Chondrocyte (in vitro differentiated cells): ENCODE measurements around the gene SLBP. TPM values are rescaled to one million over a fixed set of nuclear protein-coding genes. Genes with fewer than 3 reads are reported as not detected.
A peak's percentile ranks its signal among the peaks of the same experiment; 100 is the strongest.

Experiments used
- DNase-seq: peaks from one replicate; pipeline ENCODE4 v3.0.0; 2021; ENCODE audit warnings: mixed read lengths, low spot score
- H3K27ac Mint-ChIP-seq: one replicate; pipeline ENCODE4 v1.8.0; 2021; ENCODE audit warnings: mild to moderate bottlenecking, moderate library complexity, mixed read lengths; ENCODE audit not compliant: unreplicated experiment
- H3K27me3 Mint-ChIP-seq: 2 replicates; pipeline ENCODE4 v1.8.0; 2021; ENCODE audit warnings: low read depth, mixed read lengths
- H3K36me3 Mint-ChIP-seq: 2 replicates; pipeline ENCODE4 v1.8.0; 2021; ENCODE audit warnings: low read depth, mixed read lengths
- H3K4me1 Mint-ChIP-seq: 2 replicates; pipeline ENCODE4 v1.8.0; 2021; ENCODE audit warnings: low read depth, mild to moderate bottlenecking, mixed read lengths
- H3K4me3 Mint-ChIP-seq: one replicate; pipeline ENCODE4 v1.8.0; 2021; ENCODE audit warnings: mild to moderate bottlenecking, moderate library complexity, mixed read lengths; ENCODE audit not compliant: unreplicated experiment
- H3K9me3 Mint-ChIP-seq: 2 replicates; pipeline ENCODE4 v1.8.0; 2021; ENCODE audit warnings: low read depth, mixed read lengths
- total RNA-seq: library from RNA; stranded (reverse); gene quantifications from 3 replicates; pipeline ENCODE4 v1.2.1, GENCODE V29; 2021
- TF ChIP-seq, protein P1 (sequence below): fragments of 200-600 bp; sonication (generic); IDR thresholded peaks from 2 replicates; pipeline ENCODE4 v1.5.0; 2021; ENCODE audit warnings: antibody characterized with exemption, mild to moderate bottlenecking, moderate library complexity

SLBP gene
- total RNA-seq, 1 donor from 2014 or later = 48.7 TPM

DNA sequence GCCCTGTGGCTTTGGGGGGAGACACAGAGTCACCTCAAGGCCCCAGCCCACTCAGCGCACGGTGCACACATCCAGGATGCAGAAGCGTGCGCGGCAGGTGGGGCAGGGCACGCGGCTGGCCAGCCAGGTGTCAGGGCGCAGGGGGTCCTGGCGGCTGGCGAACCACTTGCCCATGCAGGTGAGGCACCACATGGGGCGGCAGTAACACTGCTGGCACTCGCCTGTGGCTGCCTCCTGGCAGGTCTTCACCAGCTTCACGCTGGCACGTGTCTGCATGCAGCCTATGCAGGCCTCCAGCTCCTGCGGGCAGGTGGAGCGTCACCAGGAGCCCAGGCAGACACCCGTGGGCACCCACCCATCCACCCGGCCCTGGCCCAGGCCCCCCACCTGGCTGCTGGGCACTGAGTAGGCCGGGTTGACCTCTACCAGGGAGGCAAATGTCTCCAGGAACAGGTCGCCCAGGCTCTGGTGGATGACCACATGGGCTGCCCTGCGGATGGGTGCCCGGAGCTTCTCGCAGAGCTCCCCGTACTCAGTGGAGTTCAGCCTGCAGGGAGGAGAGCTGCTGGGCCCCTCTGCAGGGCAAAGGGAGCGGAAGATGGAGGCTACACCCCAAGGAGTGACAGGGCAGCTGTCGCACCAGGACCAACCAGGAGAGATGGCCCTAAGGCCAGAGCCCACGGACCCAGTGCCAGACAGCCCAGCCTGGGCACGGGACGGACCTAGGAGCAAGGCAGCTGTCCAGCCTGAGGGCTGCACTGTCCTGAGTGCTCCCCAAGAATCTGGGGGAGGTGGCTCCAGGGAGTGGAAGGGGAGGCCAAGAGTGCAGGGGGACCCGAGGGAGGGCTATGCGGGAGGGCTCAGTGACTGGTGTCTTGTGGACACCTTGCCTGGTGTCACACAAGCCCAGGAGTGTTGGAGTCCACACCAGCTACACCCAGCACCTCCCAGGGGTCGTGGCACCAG is 5.3 kb upstream of the SLBP start:
- H3K27ac Mint-ChIP-seq = no peak overlapping the region
- peaks cover 2% of the 10 kb centered on the region for H3K36me3 Mint-ChIP-seq
- DNase-seq = peak; percentile 90
- no peak overlapping the region for H3K4me3 Mint-ChIP-seq
- H3K9me3 Mint-ChIP-seq = no peaks in the 10 kb centered on the region
- peaks cover 34% of the 10 kb centered on the region for H3K4me1 Mint-ChIP-seq
- TF ChIP-seq, protein P1, sequence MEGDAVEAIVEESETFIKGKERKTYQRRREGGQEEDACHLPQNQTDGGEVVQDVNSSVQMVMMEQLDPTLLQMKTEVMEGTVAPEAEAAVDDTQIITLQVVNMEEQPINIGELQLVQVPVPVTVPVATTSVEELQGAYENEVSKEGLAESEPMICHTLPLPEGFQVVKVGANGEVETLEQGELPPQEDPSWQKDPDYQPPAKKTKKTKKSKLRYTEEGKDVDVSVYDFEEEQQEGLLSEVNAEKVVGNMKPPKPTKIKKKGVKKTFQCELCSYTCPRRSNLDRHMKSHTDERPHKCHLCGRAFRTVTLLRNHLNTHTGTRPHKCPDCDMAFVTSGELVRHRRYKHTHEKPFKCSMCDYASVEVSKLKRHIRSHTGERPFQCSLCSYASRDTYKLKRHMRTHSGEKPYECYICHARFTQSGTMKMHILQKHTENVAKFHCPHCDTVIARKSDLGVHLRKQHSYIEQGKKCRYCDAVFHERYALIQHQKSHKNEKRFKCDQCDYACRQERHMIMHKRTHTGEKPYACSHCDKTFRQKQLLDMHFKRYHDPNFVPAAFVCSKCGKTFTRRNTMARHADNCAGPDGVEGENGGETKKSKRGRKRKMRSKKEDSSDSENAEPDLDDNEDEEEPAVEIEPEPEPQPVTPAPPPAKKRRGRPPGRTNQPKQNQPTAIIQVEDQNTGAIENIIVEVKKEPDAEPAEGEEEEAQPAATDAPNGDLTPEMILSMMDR = no peak
- no peaks in the 10 kb centered on the region for H3K27me3 Mint-ChIP-seq

DNA sequence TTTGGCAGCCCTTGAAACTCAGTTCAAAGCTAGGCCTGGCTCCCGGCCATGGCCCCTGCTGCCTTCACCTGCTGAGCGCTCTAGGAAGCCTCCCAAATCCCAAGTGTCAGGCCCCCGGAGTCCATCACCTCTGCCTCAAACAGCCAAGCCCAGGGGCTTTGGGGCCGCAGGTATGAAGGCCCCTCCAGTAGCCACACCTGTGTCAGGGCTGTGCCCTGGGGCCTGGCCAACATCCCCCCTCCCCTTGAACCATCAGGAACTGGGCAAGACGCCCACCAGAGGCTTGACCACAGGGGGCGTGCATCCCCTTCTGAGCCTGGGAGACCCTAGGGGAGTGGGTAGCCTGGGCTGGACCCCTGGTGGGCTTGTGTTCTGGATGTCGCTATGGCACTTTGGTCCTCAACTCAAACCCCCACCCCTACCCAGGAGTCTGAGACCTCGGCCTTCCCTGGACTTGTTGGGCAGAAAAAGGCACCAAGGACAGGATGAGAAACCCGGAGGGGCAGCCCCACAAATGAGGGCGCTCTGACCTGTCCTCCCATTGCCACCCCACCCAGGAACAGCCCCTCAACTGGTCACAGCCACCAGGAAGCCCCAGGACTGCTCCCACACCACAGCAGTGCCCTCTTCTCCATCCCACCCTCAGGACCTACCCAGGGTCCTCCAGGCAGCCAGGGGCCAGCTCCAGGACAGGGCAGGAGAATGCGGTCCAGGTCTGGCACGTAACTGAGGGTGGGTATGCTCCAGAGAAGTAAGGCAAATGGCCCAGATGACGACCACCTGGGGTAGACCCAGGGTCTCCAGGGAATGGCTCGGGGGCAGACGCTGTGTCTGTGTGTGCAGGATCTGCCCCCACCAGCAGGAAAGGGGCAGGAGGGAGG is 4.2 kb upstream of the SLBP start:
- no peak overlapping the region for H3K27ac Mint-ChIP-seq
- H3K4me3 Mint-ChIP-seq = no peak overlapping the region
- H3K9me3 Mint-ChIP-seq = no peaks in the 10 kb centered on the region
- TF ChIP-seq, protein P1 = no peak
- H3K4me1 Mint-ChIP-seq = peaks cover 29% of the 10 kb centered on the region
- H3K27me3 Mint-ChIP-seq = no peaks in the 10 kb centered on the region
- peaks cover 2% of the 10 kb centered on the region for H3K36me3 Mint-ChIP-seq
- peak; percentile 82 for DNase-seq

DNA sequence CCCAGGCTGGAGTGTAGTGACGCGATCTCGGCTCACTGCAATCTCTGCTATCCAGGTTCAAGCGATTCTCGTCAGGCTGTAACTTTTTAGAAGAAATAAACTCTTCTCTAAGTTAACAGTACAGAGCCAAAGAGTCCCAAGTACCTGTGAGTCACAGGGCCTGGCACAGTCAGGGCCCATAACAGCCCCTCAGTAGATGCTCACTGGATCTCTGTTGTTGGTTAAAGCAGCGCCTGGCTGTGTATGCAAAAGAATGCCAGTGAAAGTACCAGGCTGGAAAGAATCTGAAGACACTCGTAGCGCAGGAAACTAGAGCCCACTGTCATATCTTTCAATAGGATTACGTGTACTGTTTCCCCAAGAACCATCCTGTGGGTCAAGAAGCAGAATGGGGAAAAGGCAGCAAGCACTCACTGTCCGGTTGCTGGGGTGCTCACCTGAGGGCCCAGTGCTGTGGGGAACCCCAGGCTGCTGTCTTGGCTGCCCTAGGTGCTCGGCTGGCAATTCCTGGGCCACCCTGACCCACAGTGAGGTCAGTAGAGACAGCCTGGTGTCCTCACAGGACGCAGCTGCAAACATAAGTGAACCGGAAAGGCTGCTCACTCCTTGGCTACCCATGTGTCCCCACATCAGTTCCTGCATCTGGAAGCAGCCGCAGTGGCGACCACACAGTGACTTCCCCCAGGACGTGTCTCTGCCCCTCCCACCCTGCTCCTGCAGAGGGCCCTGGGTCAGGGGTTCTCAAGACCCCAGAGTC is 3.1 kb upstream of the SLBP start:
- Mint-ChIP-seq H3K27me3 (no peaks in the 10 kb centered on the region), H3K27ac (peak overlapping the region; percentile 66), H3K4me1 (peaks cover 38% of the 10 kb centered on the region), H3K36me3 (peaks cover 3% of the 10 kb centered on the region), H3K9me3 (no peaks in the 10 kb centered on the region), H3K4me3 (no peak overlapping the region)
- peak; percentile 61 for DNase-seq
- TF ChIP-seq, protein P1 = no peak

DNA sequence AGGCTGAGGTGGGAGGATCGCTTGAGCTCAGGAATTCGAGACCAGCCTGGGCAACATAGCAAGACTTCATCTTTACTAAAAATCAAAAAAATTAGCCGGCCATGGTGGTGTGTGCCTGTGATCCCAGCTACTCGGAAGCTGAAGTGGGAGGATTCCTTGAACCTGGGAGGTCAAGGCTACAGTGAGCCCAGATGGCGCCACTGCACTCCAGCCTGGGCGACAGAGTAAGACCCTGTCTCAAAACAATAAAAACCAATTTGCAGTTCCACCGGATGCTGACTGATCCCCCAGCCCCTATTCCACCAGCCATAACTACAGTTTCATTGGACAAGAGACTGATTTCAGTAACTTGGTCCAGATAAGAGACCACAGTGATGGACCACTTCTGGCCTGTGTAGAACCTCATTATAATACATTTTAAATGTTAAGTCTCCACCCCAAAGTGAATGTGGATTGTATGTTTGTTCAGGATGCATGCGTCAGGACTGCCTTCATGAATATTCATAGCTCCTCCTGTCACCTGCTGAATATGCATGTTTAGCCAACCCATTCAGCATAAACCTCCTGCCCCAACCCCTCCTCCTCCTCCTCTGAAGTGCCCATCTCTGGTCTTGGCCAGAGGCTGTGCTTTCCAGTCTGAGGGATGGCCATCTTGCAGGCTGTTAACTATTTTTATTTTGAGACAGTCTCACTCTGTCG is 2.3 kb upstream of the SLBP start:
- Mint-ChIP-seq H3K27me3 (no peaks in the 10 kb centered on the region), H3K4me3 (no peak overlapping the region), H3K27ac (peak overlapping the region; percentile 66), H3K36me3 (peaks cover 7% of the 10 kb centered on the region), H3K4me1 (peaks cover 38% of the 10 kb centered on the region), H3K9me3 (no peaks in the 10 kb centered on the region)
- TF ChIP-seq, protein P1 = no peak
- DNase-seq = peak; percentile 19
